RWPE2 (cell line): ENCODE results near the gene SEMA5B.

Source experiments
- ATAC-seq: fragments of 200-7000 bp; cut with Tn5 transposase; 3 replicates; pipeline ENCODE4 v1.9.1; 2021; ENCODE audit warnings: low read depth
- DNase-seq: peaks from one replicate; pipeline ENCODE4 v3.0.0-alpha.2; 2020; ENCODE audit warnings: low spot score
- H3K27ac ChIP-seq: fragments of 450-650 bp; 2 replicates; pipeline ENCODE4 v1.5.1; 2017; ENCODE audit warnings: mild to moderate bottlenecking; ENCODE audit not compliant: poor library complexity, severe bottlenecking
- H3K27me3 ChIP-seq: fragments of 250-450 bp; sonication (Bioruptor Pico); 2 replicates; pipeline ENCODE4 v1.5.1; 2021; ENCODE audit warnings: mild to moderate bottlenecking, moderate library complexity; ENCODE audit not compliant: insufficient read depth, poor library complexity, severe bottlenecking
- H3K36me3 ChIP-seq: fragments of 250-450 bp; sonication (Bioruptor Pico); 2 replicates; pipeline ENCODE4 v1.5.1; 2020; ENCODE audit warnings: low read depth, mild to moderate bottlenecking, moderate library complexity
- H3K4me1 ChIP-seq: fragments of 250-450 bp; sonication (Bioruptor Pico); 2 replicates; pipeline ENCODE4 v1.5.1; 2021; ENCODE audit warnings: mild to moderate bottlenecking, moderate library complexity; ENCODE audit not compliant: insufficient read depth, poor library complexity, severe bottlenecking
- H3K4me3 ChIP-seq: fragments of 250-450 bp; sonication (Bioruptor Pico); 2 replicates; pipeline ENCODE4 v1.5.1; 2021; ENCODE audit warnings: mild to moderate bottlenecking, moderate library complexity; ENCODE audit not compliant: severe bottlenecking
- H3K9me3 ChIP-seq: fragments of 250-450 bp; sonication (Bioruptor Pico); 2 replicates; pipeline ENCODE4 v1.5.1; 2021; ENCODE audit warnings: mild to moderate bottlenecking, moderate library complexity; ENCODE audit not compliant: severe bottlenecking
- CTCF ChIP-seq: fragments of 450-650 bp; IDR thresholded peaks from one replicate; pipeline ENCODE4 v1.5.1; 2017; ENCODE audit warnings: mild to moderate bottlenecking, moderate library complexity; ENCODE audit not compliant: poor library complexity, severe bottlenecking

Gene SEMA5B

GRCh38 chr3:123072564-123072963 lies 45.0 kb upstream of the SEMA5B start:
- peaks cover 9% of the 10 kb centered on the region for H3K4me1 ChIP-seq
- no peak overlapping the region for H3K4me3 ChIP-seq
- no peak for DNase-seq
- H3K27me3 ChIP-seq, result no peaks in the 10 kb centered on the region
- no peaks in the 10 kb centered on the region for H3K9me3 ChIP-seq
- peaks cover 7% of the 10 kb centered on the region; the same call in 1 of the 2 replicates for H3K36me3 ChIP-seq
- ATAC-seq, result no peak
- TF ChIP-seq CTCF, result no peak
- H3K27ac ChIP-seq, result no peak overlapping the region

GRCh38 chr3:123072152-123072551 lies 44.6 kb upstream of the SEMA5B start:
- Histone ChIP-seq H3K27me3 (no peaks in the 10 kb centered on the region), H3K4me3 (no peak overlapping the region), H3K9me3 (no peaks in the 10 kb centered on the region), H3K27ac (no peak overlapping the region), H3K36me3 (peaks cover 7% of the 10 kb centered on the region; the same call in 1 of the 2 replicates), H3K4me1 (peaks cover 9% of the 10 kb centered on the region)
- no peak for TF ChIP-seq CTCF
- ATAC-seq (no peak), DNase-seq (no peak)

- Histone ChIP-seq H3K27ac (no peak overlapping the region), H3K4me3 (no peak overlapping the region), H3K36me3 (peaks cover 7% of the 10 kb centered on the region; the same call in 1 of the 2 replicates), H3K27me3 (no peaks in the 10 kb centered on the region), H3K4me1 (peaks cover 9% of the 10 kb centered on the region), H3K9me3 (no peaks in the 10 kb centered on the region)
- TF ChIP-seq CTCF, result no peak
- no peak for DNase-seq
- ATAC-seq, result no peak
These were observed 44.0 kb upstream of the SEMA5B start for GRCh38 chr3:123071581-123071980.

GRCh38 chr3:123071146-123071545 lies 43.6 kb upstream of the SEMA5B start:
- Histone ChIP-seq H3K9me3 (no peaks in the 10 kb centered on the region), H3K4me3 (no peak overlapping the region), H3K4me1 (peaks cover 11% of the 10 kb centered on the region), H3K27ac (no peak overlapping the region), H3K36me3 (peaks cover 5% of the 10 kb centered on the region; the same call in 1 of the 2 replicates), H3K27me3 (no peaks in the 10 kb centered on the region)
- ATAC-seq (no peak), DNase-seq (no peak)
- no peak for TF ChIP-seq CTCF

GRCh38 chr3:123070510-123070909 lies 42.9 kb upstream of the SEMA5B start:
- TF ChIP-seq CTCF, result no peak
- H3K27me3 ChIP-seq, result no peaks in the 10 kb centered on the region
- H3K4me1 ChIP-seq, result peaks cover 11% of the 10 kb centered on the region
- H3K36me3 ChIP-seq, result 0 out of 2 replicates have a peak, but pooled peaks cover 5% of the 10 kb centered on the region
- H3K4me3 ChIP-seq, result no peak overlapping the region
- DNase-seq (no peak), ATAC-seq (no peak)
- H3K9me3 ChIP-seq, result no peaks in the 10 kb centered on the region
- H3K27ac ChIP-seq, result no peak overlapping the region
